PC-3 (cell line): ENCODE data around the gene PACS1. TPM values are rescaled to one million over a fixed set of nuclear protein-coding genes. Genes with fewer than 3 reads are reported as not detected.

Experiments
- ATAC-seq: fragments of 200-7000 bp; cut with Tn5 transposase; 2 replicates; pipeline ENCODE4 v1.9.1; 2020; ENCODE audit warnings: mild to moderate bottlenecking, moderate library complexity
- BruUV-seq: library from RNA; stranded (reverse); fragments of 400-500 nt; replicated peaks from 2 replicates; lab custom pipeline; 2021; lab: Mats Ljungman, UMichigan
- CTCF ChIA-PET: fragments of 300-600 bp; sonication (Branson Sonifier 250); formaldehyde crosslinking; loops from one replicate; lab custom pipeline; 2022; ENCODE audit warnings: antibody characterized with exemption; lab: Charles Lee
- POLR2A ChIA-PET: fragments of 300-600 bp; sonication (Branson Sonifier 250); formaldehyde crosslinking; loops from one replicate; lab custom pipeline; 2022; ENCODE audit warnings: antibody characterized with exemption; ENCODE audit not compliant: unreplicated experiment; lab: Charles Lee
- DNase-seq: peaks from one replicate; pipeline ENCODE4 v3.0.0-alpha.2; 2015
- H2AFZ ChIP-seq: fragments of 300-600 bp; sonication (generic); 2 replicates; pipeline ENCODE4 v1.6.0; 2016; ENCODE audit warnings: antibody characterized with exemption, low read length
- H3F3A ChIP-seq: fragments of 300-600 bp; sonication (generic); one replicate; pipeline ENCODE4 v1.6.0; 2017; ENCODE audit warnings: antibody characterized with exemption, low read length, control low read depth, mild to moderate bottlenecking; ENCODE audit not compliant: unreplicated experiment
- H3K27ac ChIP-seq: fragments of 300-600 bp; sonication (generic); 2 replicates; pipeline ENCODE4 v1.5.1; 2016; ENCODE audit warnings: mild to moderate bottlenecking, low read length
- H3K27me3 ChIP-seq: fragments of 300-600 bp; sonication (generic); 2 replicates; pipeline ENCODE4 v1.6.1; 2016; ENCODE audit warnings: low read length, mixed read lengths
- H3K36me3 ChIP-seq: fragments of 300-600 bp; sonication (generic); 2 replicates; pipeline ENCODE4 v1.6.1; 2016; ENCODE audit warnings: low read depth, mixed run types, low read length, mixed read lengths
- H3K4me1 ChIP-seq: fragments of 300-600 bp; sonication (generic); 2 replicates; pipeline ENCODE4 v1.5.1; 2016; ENCODE audit warnings: low read length; ENCODE audit not compliant: insufficient read depth
- H3K4me2 ChIP-seq: fragments of 300-600 bp; sonication (generic); 2 replicates; pipeline ENCODE4 v1.6.0; 2016; ENCODE audit warnings: low read length
- H3K4me3 ChIP-seq: fragments of 300-600 bp; sonication (generic); 2 replicates; pipeline ENCODE4 v1.5.1; 2016; ENCODE audit warnings: mild to moderate bottlenecking, low read length, mixed read lengths
- H3K79me2 ChIP-seq: fragments of 300-600 bp; sonication (generic); 2 replicates; pipeline ENCODE4 v1.6.1; 2017; ENCODE audit warnings: low read length, mixed read lengths
- H3K9ac ChIP-seq: fragments of 300-600 bp; sonication (generic); 2 replicates; pipeline ENCODE4 v1.6.0; 2016; ENCODE audit warnings: mild to moderate bottlenecking, low read length
- H3K9me2 ChIP-seq: fragments of 300-600 bp; sonication (generic); replicated peaks from 2 replicates; pipeline ENCODE4 v1.6.1; 2016; ENCODE audit warnings: mixed run types, low read length, mixed read lengths
- H3K9me3 ChIP-seq: fragments of 300-600 bp; sonication (generic); 2 replicates; pipeline ENCODE4 v1.6.1; 2016; ENCODE audit warnings: low read length, mixed read lengths
- H4K20me1 ChIP-seq: fragments of 300-600 bp; sonication (generic); 2 replicates; pipeline ENCODE4 v1.6.1; 2016; ENCODE audit warnings: low read length, mixed read lengths
- EZH2 ChIP-seq: fragments of 300-600 bp; sonication (generic); IDR thresholded peaks from one replicate; pipeline ENCODE4 v1.6.1; 2017; ENCODE audit warnings: antibody characterized with exemption, mild to moderate bottlenecking, low read length; ENCODE audit not compliant: unreplicated experiment
- EZH2phosphoT487 ChIP-seq: fragments of 300-600 bp; sonication (generic); IDR thresholded peaks from 2 replicates; pipeline ENCODE4 v1.6.1; 2018; ENCODE audit warnings: mild to moderate bottlenecking, antibody characterized with exemption, low read length, borderline replicate concordance
- intact Hi-C: fragments of 100-400 bp; cut with micrococcal nuclease; formaldehyde crosslinking; loops from 2 replicates; pipeline ENCODE4 v1.9.0; 2023
- total RNA-seq: library from RNA; depleted of rRNA; stranded (reverse); fragments of >200 nt; gene quantifications from 2 replicates; pipeline ENCODE4 v1.2.3, GENCODE V29; 2014
- TF ChIP-seq, protein P1 (sequence below): fragments of 300-600 bp; sonication (generic); conservative IDR thresholded peaks from 2 replicates; pipeline ENCODE4 v1.5.1; 2017; ENCODE audit warnings: antibody characterized with exemption, low read depth, mild to moderate bottlenecking, low read length

The PACS1 gene
- total RNA-seq, 1 experiment from 2014 or later = 28.7 TPM

GRCh38 chr11:66084821-66085475 lies 14.9 kb downstream of the PACS1 start:
- H3K4me3 ChIP-seq = no peak overlapping the region
- ChIA-PET CTCF (no interaction called here), POLR2A (no interaction called here)
- peaks cover 3% of the 10 kb centered on the region for H3F3A ChIP-seq
- no peak overlapping the region for H3K9ac ChIP-seq
- BruUV-seq = no TSS peak
- no peak for DNase-seq
- H3K4me1 ChIP-seq = peaks cover 34% of the 10 kb centered on the region
- TF ChIP-seq EZH2 = no peak
- TF ChIP-seq EZH2phosphoT487 = no peak
- TF ChIP-seq, protein P1, sequence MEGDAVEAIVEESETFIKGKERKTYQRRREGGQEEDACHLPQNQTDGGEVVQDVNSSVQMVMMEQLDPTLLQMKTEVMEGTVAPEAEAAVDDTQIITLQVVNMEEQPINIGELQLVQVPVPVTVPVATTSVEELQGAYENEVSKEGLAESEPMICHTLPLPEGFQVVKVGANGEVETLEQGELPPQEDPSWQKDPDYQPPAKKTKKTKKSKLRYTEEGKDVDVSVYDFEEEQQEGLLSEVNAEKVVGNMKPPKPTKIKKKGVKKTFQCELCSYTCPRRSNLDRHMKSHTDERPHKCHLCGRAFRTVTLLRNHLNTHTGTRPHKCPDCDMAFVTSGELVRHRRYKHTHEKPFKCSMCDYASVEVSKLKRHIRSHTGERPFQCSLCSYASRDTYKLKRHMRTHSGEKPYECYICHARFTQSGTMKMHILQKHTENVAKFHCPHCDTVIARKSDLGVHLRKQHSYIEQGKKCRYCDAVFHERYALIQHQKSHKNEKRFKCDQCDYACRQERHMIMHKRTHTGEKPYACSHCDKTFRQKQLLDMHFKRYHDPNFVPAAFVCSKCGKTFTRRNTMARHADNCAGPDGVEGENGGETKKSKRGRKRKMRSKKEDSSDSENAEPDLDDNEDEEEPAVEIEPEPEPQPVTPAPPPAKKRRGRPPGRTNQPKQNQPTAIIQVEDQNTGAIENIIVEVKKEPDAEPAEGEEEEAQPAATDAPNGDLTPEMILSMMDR = no peak
- H3K27me3 ChIP-seq = no peaks in the 10 kb centered on the region
- no peaks in the 10 kb centered on the region for H3K36me3 ChIP-seq
- no peak overlapping the region for H2AFZ ChIP-seq
- intact Hi-C loops = no loop called here
- ATAC-seq = no peak
- no peak overlapping the region for H3K27ac ChIP-seq
- H3K9me2 ChIP-seq = no peaks in the 10 kb centered on the region
- peaks cover 83% of the 10 kb centered on the region for H3K79me2 ChIP-seq
- no peaks in the 10 kb centered on the region for H3K9me3 ChIP-seq
- no peak overlapping the region for H3K4me2 ChIP-seq
- H4K20me1 ChIP-seq = peaks cover 8% of the 10 kb centered on the region; the same call in 1 of the 2 replicates

- TF ChIP-seq EZH2phosphoT487 = no peak
- TF ChIP-seq EZH2 = no peak
- TF ChIP-seq, protein P1 = no peak
- Histone ChIP-seq H3K4me1 (peaks cover 12% of the 10 kb centered on the region), H3K9ac (no peak overlapping the region), H2AFZ (no peak overlapping the region), H3K36me3 (no peaks in the 10 kb centered on the region), H3K79me2 (peaks cover 69% of the 10 kb centered on the region), H3K4me2 (no peak overlapping the region), H3F3A (no peaks in the 10 kb centered on the region), H3K27ac (no peak overlapping the region), H3K4me3 (no peak overlapping the region), H3K9me3 (no peaks in the 10 kb centered on the region), H3K9me2 (no peaks in the 10 kb centered on the region), H3K27me3 (no peaks in the 10 kb centered on the region), H4K20me1 (0 out of 2 replicates have a peak, but pooled peaks cover 4% of the 10 kb centered on the region)
- intact Hi-C loops = no loop called here
- ChIA-PET POLR2A (no interaction called here), CTCF (interaction anchor here (0.6 kb wide), 1 partner anchor 17 kb away, joined by 3 read pairs; no protein-coding TSS in a partner anchor)
- DNase-seq (no peak), ATAC-seq (no peak)
- BruUV-seq = no TSS peak
Observed at GRCh38 chr11:66087148-66087908, 17.3 kb downstream of the PACS1 start.
